GM21576 (cell line): Measurements from ENCODE around the gene MPZL1.
A peak's percentile ranks its signal among the peaks of the same experiment; 100 is the strongest.

Experiments used
- ATAC-seq: cut with Tn5 transposase; IDR thresholded peaks from one replicate; pipeline ENCODE4 v1.9.1; 2021; ENCODE audit warnings: mild to moderate bottlenecking, moderate library complexity; ENCODE audit not compliant: unreplicated experiment

Gene MPZL1

DNA sequence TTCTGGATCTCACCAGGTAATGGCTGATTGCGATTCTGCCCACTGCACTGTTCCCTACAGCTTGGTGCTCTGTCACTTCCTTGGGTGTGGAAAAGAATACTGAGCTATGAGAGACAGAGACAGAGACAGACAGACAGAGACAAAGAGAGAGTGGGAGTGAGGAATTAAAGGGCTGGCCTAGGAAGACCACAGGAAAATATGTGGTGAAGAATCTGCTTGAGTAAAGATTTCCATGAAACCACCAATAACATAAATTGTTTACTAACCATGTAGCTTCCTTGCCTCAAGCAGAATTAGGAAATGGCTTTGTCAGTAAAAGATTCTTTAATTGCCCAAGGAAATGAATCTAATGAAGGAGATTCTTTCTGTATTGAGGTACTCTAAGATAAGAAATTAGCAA is 54.4 kb downstream of the MPZL1 start:
- ATAC-seq, result no peak

DNA sequence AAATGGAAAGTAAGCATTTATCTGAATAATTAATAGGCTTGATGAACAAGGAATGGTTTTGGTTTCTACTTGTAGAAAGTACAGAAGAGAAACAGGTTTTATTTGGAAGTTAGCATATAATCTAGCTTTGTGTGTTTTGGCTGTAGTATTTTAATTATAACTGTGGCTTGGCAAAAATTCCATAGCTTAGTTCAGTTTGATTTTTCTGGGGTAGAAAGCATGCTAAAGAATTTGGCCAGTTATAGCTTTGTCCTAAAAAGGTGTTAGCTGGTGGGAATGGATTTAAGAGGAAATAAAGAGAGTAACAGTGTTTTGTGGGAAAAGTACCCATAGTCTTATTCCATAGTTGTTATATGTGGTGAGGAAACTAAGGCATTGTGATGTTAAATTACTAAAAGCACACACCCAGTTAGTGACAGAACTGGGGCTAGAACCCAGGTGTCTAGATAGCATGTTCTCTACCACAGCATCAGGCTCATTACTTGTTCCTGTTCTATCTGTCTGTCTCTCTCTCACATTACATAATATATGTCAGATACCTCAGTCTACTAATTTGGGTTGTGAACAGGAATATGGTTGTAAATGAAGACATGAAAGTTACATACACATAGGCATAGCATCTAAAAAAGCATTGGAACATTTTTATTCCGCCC is 55.0 kb downstream of the MPZL1 start:
- ATAC-seq, result no peak

DNA sequence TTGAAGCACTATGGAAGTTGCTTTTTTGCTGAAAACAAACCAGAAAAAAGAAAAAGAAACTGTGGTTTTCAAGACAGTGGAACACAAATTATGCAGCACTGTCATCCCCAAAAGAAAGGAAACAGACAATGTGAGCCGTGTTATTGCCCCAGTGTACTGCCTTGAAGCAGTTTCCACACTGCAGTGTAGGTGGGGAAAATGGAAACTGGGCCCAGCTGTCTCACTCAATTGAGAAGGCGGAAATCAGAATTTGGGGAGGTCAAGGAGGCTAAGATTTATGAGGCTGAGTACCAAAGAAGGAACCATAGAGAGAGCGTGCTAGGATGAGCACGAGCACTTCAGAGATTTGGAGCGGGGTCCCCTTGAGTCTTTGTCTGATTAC is 55.5 kb downstream of the MPZL1 start:
- no peak for ATAC-seq

DNA sequence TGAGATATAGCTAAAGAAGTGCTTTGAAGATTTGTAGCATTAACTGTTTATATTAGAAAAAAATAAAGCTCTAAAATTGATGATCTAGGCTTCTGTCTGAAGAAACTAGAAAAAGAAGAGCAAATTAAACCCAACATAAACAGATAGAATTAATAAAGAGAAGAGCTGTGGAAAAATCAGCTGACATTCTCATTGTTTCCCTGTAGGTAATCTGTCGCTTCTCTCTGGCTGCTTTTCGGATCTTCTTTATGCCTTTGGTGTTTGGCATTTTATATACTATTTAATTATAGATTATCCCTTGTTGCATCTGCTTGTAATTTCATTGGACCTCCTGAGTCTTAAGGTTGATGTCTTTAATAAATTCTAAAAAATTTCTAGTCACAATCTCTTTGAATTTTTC is 59.8 kb downstream of the MPZL1 start:
- ATAC-seq, result no peak

DNA sequence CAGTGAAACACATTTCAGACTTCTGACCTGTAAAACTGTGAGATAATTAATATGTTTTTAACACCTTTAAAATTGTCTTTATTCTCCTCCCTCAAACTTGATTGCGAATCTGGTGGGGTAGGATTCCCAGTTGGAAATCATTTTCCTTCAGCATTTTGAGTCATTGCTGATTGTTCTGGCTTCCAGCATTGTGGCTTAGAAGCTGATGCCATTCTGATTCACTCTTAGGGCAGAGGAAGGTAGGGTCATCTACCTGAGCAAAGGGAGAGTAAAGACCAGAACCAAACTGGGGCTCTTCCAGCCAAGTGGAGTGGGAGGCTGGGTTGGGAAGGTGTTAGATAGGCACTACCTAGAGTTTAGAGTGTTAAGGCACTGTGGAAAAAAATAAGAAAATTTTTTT is 61.2 kb downstream of the MPZL1 start:
- no peak for ATAC-seq

DNA sequence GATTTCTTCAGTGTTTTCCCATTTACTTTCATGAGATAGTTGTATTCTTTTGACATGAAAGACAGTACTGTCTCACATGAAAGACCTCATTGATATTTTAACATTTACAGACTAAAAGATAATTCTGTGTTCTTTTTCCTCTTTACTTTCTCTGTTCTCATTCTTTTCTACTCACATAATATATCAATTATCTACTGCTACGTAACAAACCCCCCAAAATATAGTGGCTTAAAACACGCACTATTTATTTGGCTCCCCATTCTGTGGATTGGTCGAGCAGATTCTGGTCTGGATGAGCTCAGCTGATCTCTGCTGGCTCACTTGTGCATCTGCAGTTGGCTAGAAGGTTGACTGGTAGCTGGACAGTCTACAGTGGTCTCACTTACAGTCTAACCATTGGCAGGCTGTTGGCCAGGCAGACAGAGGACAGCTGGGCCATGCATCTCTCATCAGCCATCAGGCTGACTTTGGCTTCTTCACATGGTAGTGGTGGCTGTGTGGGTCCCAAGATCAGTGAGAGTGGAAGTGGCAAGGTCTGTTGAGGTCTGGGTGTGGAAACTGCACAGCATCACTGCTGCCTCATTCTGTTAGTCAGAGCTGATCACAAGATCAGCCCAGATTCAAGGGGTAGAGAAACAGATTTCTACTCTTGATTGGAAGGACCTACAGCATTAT is 63.2 kb downstream of the MPZL1 start:
- no peak for ATAC-seq

DNA sequence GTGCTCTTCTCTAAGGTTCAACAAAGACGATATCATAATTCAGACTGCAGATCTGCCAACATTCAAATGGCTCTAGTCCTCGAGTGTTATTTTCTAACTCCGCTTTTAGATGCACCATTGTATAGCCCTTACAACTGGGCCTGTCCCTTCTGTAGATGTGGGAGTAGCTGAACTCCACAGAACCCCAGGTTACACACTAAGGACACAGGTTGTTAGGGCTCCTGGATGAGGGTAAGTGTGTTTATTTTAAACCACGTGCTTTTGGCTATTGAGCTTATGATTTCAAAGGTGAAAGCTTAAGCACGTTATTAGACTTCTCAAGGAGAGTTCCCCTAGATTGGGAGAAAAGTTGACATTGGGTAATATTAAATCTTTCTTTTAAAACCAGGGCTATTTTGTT is 64.7 kb downstream of the MPZL1 start:
- no peak for ATAC-seq

DNA sequence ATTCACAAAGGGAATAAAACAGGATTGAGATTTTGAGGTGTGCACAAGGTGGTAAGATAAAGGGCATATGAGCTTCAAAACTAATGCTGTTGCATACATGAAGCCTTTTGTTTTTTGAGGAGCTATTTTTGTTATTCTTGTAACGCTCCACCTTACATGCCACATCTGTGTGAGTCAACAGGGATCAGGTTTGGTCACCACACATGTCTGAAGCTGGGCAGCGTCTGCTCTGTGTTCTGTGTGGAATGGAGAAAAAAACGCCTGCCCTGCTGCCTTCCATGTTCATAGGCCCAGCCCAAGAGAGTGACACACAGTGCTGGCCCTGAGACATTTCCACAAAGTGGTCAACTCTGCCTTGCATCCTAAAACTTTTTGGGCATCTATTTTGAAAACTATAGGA is 67.7 kb downstream of the MPZL1 start:
- no peak for ATAC-seq

DNA sequence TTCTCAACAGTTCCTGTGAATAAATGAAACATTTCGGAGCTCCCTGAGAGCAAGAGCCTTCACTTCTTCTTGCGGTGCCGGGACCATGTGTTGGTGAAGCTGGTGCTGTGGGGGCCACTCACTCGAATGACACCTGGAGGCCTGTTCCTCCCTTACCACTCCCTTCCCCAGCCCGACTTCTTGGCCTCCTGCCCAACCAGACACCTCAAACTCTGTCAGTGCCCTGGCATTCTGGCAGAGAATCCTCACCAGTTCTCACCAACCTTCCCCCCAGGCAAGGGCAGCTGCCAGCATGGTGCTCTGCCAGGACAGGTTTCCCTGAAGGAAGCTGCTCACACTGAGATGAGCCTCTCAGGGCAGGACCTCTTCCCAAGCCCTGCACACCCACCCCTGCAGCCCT is 68.3 kb downstream of the MPZL1 start:
- no peak for ATAC-seq

DNA sequence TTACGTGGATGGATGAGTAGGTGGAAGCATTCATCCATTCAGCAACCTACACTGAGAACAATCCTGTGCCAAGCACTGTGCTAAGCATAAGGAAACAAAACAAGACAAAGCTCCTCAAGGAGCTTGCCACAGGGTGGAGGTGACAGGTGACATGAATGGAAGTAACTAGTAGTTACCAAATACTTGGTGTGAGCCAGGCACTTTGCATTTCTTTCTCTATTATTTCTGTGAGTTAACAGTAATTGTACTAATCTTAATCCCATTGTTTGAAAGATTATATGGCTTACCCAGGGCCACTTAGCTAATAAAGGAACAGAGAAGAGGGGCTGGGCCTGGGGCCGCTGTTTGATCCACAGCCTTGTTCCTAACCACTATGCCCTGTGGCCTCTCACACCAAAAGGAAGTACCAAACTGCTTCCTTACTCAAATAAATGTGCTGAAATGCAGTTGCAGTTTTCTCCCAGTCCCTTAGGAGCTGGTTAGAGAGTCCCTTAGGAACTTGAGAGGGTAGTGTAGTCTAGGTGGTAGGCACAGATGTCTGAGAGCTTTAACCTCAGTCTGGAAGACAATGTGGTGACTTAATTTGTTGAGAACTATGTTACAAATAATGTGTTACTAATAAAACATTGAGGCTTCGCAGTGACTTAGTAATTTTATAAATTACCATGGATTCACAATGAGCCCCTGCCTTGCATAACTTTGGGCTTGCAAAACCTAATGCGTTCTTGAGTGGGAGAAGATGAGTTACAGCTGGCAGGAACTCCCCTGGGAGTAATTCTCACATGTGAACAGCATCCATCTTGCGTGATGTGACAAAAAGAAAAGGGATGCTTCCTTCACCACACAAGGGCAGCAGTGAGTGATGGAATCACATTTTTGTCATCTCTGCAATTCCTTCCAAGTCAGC is 69.8 kb downstream of the MPZL1 start:
- ATAC-seq, result no peak

DNA sequence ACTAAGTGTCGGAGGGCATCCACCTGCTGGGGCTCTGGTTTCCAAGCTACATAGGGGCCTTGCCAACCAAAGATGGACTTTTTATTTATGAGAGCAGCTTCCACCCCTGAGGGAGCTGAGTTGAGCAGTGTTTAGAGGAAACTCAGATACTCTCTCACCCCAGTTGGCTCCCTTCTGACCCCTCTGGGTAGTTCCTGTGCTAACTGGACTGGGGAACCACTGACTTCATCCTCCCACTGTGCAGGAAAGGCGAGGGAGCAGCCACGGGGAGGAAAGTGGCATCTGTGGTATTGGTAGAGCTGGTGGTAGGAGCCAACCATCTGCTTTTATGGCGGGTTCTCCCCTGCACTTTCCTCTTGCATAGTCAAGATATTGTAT is 70.4 kb downstream of the MPZL1 start:
- no peak for ATAC-seq

DNA sequence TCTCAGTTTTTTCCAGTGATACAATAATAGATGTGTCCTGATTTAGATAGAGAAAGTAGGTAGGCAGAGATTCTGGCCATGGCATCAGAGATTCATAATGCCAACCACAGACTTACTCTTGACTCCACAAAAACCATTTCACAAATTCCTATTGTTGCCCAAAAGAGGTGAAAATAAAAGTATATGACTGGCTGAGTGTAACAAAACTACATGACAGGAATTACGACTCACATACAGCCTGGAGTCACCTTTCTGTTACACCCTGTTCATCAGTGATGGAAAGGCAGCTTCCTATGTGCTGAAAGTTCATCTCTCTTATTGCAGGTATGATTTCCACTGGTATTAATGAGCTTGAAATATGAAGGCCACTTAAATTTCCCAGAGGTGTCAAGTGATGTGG is 72.3 kb downstream of the MPZL1 start:
- ATAC-seq, result no peak

DNA sequence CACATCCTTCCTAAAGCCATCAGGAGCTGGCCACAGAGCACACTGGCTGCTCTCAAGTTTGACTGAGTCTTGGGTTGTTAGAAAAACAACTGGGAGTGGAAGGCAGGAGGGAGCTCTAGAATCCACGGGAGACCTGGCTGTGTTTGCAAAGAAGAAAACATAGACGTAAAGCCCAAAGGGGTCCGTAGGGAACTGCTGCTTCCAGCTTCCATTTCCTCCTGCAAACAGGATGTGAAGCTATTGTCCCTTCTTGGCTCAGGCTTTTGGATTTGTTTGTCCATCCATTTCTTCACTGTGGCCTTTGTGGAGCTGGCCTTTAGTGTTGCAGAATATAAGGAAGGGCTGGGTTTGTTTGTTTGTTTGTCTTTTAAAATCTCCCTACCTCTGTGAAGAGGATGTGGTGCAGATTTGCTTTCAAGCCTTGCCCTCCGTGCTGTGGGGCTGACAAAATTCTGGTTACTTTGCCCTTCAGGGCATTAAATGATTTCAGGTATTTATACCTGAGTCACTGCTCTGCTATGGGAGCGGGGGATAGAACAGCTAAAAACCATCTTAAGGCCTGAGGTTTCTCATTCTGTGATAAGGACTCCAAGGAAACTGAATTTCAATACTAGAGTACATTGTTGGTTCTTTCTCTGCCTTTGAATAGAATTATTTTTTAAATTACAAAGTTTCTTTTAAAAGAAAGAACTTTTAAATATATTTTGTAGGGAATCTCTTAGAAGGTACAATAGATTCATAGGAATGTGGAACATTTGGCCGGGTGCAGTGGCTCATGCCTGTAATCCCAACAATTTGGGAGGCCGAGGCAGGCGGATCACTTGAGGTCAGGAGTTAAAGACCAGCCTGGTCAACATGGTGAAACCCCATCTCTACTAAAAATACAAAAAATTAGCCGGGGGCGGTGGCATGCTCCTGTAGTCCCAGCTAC is 74.3 kb downstream of the MPZL1 start:
- ATAC-seq, result no peak

DNA sequence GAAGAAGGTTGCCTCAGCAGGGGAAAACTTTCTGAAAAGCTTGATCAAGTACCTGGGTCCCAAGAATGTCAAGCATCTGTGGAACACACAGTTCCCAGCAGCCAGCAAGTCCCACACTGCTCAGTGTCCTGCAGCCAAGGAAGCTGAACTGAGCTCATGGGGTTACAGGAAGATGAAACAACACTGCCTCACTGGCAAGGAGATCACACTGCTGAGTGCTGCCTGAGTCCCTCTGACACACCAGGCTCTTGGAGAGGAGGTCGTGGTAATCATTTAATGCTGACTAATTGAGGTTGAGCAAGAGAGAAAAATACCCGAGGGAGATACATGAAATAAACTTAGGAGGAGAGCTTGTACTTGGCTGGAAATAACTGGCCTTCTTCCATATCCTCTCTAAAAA is 75.2 kb downstream of the MPZL1 start:
- ATAC-seq, result no peak

DNA sequence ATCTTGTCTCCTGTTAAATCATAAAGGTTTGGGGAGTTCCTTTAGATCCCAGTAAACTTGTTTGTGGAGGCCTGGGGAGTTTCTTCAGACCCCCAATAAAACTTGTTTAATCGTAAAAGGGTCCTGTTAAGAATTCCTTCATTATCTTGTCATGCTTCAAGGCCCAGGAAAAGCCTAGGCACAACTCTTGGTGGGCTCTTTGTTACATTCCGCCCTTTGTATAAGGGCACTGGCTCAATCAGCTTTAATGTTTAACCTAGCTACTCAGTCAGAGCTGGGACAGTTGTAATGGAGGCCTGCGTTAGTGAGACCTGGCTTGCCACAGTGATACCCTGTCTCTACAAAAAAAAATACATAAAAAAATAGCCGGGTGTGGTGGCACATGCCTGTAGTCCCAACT is 77.2 kb downstream of the MPZL1 start:
- no peak for ATAC-seq

DNA sequence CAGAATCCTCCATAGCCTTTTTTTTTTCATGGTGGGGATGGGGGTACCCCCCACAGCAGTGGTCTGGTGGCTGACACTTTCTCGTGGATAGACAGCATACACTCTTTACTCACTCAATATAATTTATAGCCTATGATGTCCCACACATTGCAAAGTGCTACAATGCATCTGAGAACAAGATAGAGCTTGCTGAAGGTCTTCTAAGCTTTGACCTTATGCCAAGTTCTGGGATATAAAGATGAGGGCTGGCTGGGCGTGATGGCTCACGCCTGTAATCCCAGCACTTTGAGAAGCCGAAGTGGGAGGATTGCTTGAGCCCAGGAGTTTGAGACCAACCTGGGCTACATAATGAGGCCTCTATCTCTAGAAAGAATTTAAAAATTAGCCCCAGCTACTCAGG is 78.0 kb downstream of the MPZL1 start:
- no peak for ATAC-seq

DNA sequence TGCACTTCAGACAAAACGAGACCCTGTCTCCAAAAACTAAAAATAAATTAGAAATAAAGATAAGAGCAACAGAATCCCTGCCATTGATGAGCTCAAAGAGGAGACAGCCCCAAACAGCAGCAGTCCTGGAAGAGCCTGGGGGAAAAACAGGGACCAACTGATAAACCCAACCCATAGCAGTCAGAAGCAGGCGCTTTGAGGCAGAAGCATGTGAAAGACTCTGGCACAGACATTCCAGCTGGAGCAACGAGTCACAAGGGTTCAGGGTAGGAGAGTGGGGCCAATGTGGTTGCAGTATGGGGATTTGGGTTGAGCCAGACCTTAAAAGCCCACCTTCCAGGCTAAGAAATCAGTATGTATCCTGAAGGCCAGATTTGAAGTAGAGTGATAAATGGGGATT is 78.5 kb downstream of the MPZL1 start:
- no peak for ATAC-seq

DNA sequence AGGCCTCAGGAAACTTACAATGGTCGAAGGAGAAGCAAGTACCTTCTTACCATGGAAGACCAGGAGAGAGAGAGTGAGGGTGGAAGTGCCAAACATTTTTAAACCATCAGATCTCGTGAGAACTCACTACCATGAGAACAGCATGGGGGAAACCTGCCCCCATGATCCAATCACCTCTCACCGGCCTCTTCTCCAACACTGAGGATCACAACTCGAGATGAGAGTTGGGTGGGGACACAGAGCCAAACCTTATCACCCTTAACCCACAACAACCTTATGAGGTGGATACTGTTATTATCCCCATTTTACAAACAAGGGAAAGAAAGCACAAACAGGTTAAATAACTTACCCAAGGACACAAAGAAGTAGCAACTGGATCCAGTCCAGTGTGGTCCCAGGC is 80.5 kb downstream of the MPZL1 start:
- ATAC-seq, result no peak

DNA sequence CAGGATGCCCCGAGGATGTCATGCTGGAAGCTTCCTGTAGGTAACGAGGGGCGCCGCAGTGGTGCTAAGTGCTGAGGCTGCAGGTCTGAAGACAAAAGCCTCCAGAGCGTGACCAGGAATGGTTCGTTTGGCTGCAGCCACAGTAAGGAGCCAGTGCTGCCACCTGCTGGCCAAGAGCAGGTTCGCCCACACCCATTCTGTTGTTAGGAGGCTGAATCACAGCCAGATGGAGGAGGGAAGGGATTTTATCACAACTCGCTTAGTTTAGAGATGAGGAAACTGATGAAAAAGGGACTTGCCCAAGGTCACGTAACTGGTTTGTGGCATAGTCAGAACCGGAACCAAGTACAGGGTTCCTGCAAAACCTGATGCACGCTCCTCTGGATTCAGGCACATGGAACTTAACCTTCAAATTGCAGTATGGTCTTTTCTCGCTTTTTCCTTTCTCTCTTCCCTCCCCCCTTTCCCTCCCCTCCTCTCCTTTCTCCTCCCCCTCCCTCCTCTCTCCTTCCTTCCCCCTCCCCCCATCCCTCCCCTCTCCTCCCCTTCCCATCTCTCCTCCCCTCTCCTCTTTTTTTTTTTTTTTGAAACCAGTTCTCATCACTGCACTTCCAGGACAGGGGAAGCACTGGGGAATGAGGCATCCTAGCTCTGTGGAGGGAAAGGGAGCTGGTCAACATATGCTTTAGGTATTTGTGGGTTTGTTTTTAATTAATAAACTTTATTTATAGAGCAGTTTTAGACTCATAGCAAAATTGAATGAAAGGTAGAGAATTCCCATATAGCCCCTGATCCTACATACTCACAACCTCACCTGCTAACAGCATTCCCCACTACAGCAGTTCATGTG is 81.8 kb downstream of the MPZL1 start:
- ATAC-seq, result peak; percentile 94

DNA sequence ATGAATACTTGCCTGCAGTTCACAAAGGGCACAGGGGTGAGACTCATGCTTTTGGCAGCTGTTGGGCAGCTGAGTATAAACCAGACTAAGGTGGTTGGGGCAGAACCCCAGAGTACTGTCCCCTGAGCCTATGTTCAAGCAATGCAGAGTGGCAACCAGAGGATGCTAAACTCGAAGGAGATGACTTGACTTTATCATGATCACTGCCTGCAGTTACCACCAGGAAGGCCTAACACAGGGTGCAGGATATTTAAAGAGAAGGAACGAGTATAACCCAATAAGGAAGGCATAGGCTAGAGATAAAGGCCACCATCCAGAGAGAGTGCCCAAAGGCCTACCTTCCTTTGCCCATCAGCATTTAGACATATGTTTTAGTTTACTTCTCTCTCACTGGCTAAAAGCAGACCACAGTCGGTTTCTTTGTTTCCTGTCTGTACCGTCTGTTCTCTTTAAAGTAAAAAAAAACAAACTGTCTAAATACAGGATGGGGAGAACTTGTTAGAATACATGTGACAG is 83.3 kb downstream of the MPZL1 start:
- ATAC-seq, result peak; percentile 48
